ENCODE results near the gene ERBB4. TPM values are rescaled to one million over a fixed set of nuclear protein-coding genes. Genes with fewer than 3 reads are reported as not detected.

ERBB4 gene
- total RNA-seq, 1 experiment from 2014 or later: 0.15 TPM

- no peak for DNase-seq (ENCODE audit: low read depth, low spot score)
- Histone ChIP-seq H3K4me1 (ENCODE audit: control insufficient read depth, insufficient read depth, low read length) (no peaks in the 10 kb centered on the region), H3K27ac (ENCODE audit: low read length) (no peak overlapping the region), H3K4me3 (ENCODE audit: low read depth in 2 of 2, low read length in 2 of 2) (no peak overlapping the region), H3K36me3 (ENCODE audit: control insufficient read depth, insufficient read depth, low read length) (no peaks in the 10 kb centered on the region), H3K9me3 (ENCODE audit: control insufficient read depth, insufficient read depth, low read depth, low read length) (no peaks in the 10 kb centered on the region), H3K27me3 (ENCODE audit: control insufficient read depth, insufficient read depth, low read length) (no peaks in the 10 kb centered on the region)
- CTCF ChIA-PET: no interaction called here
- intact Hi-C loops (cut with micrococcal nuclease; ENCODE audit: unreplicated experiment) (no loop called here), in situ Hi-C loops (cut with HindIII; ENCODE audit: low pct_unique_long_range_greater_than_20kb, low sequenced_read_pairs) (no loop called here)
- POLR2A ChIA-PET: no interaction called here
- no TSS peak for BruUV-seq (replicated peaks)
- TF ChIP-seq SIN3A (IDR thresholded peaks at IDR 0.05; ENCODE audit: borderline replicate concordance, insufficient read depth, low read depth, low read length) (no peak), TCF7L2 (IDR thresholded peaks at IDR 0.05; ENCODE audit: low read depth, low read length) (no peak)
- ATAC-seq: no peak
These were observed 693.1 kb downstream of the ERBB4 start for GRCh38 chr2:211845338-211846035.

GRCh38 chr2:211837706-211838105 lies 700.9 kb downstream of the ERBB4 start:
- Histone ChIP-seq H3K9me3 (ENCODE audit: control insufficient read depth, insufficient read depth, low read depth, low read length) (no peaks in the 10 kb centered on the region), H3K27ac (ENCODE audit: low read length) (no peak overlapping the region), H3K4me3 (ENCODE audit: low read depth in 2 of 2, low read length in 2 of 2) (no peak overlapping the region), H3K36me3 (ENCODE audit: control insufficient read depth, insufficient read depth, low read length) (no peaks in the 10 kb centered on the region), H3K27me3 (ENCODE audit: control insufficient read depth, insufficient read depth, low read length) (no peaks in the 10 kb centered on the region), H3K4me1 (ENCODE audit: control insufficient read depth, insufficient read depth, low read length) (no peaks in the 10 kb centered on the region)
- TF ChIP-seq SIN3A (IDR thresholded peaks at IDR 0.05; ENCODE audit: borderline replicate concordance, insufficient read depth, low read depth, low read length): no peak
- intact Hi-C loops (cut with micrococcal nuclease; ENCODE audit: unreplicated experiment): no loop called here
- BruUV-seq (replicated peaks): no TSS peak
- no peak for DNase-seq (ENCODE audit: low read depth, low spot score)
- ChIA-PET POLR2A (no interaction called here), CTCF (no interaction called here)
- in situ Hi-C loops (cut with HindIII; ENCODE audit: low pct_unique_long_range_greater_than_20kb, low sequenced_read_pairs): no loop called here
- ATAC-seq: no peak

GRCh38 chr2:211837206-211837605 lies 701.4 kb downstream of the ERBB4 start:
- H3K36me3 ChIP-seq (ENCODE audit: control insufficient read depth, insufficient read depth, low read length): no peaks in the 10 kb centered on the region
- ATAC-seq (no peak), DNase-seq (ENCODE audit: low read depth, low spot score) (no peak)
- TF ChIP-seq CTCF (IDR thresholded peaks at IDR 0.05): no peak
- no peak for TF ChIP-seq SIN3A (IDR thresholded peaks at IDR 0.05; ENCODE audit: borderline replicate concordance, insufficient read depth, low read depth, low read length)
- no peak for TF ChIP-seq POLR2AphosphoS5 (IDR thresholded peaks at IDR 0.05; ENCODE audit: low read depth, low read length)
- TF ChIP-seq REST (IDR thresholded peaks at IDR 0.05; ENCODE audit: insufficient read depth in 1 of 2, low read depth in 2 of 2, low read length in 1 of 2): no peak
- TF ChIP-seq TCF7L2 (IDR thresholded peaks at IDR 0.05; ENCODE audit: low read depth, low read length): no peak
- no peak overlapping the region for H3K27ac ChIP-seq (ENCODE audit: low read length)
- H3K4me1 ChIP-seq (ENCODE audit: control insufficient read depth, insufficient read depth, low read length): no peaks in the 10 kb centered on the region
- H3K4me3 ChIP-seq (ENCODE audit: low read depth in 2 of 2, low read length in 2 of 2): no peak overlapping the region
- in situ Hi-C loops (cut with HindIII; ENCODE audit: low pct_unique_long_range_greater_than_20kb, low sequenced_read_pairs) (no loop called here), intact Hi-C loops (cut with micrococcal nuclease; ENCODE audit: unreplicated experiment) (no loop called here)
- BruUV-seq (replicated peaks): no TSS peak
- no peaks in the 10 kb centered on the region for H3K9me3 ChIP-seq (ENCODE audit: control insufficient read depth, insufficient read depth, low read depth, low read length)
- ChIA-PET CTCF (no interaction called here), POLR2A (no interaction called here)
- no peaks in the 10 kb centered on the region for H3K27me3 ChIP-seq (ENCODE audit: control insufficient read depth, insufficient read depth, low read length)
